Keratinocyte (primary cell): Measurements from ENCODE around the gene GALNT7. TPM values are rescaled to one million over a fixed set of nuclear protein-coding genes. Genes with fewer than 3 reads are reported as not detected.

ENCODE experiments used
- DNase-seq: peaks from one replicate; pipeline ENCODE4 v3.0.0-alpha.2; 2011; ENCODE audit warnings: low read depth, missing footprints, low spot score
- FAIRE-seq: peaks from 2 replicates; lab custom pipeline; 2011; peaks lifted over from hg19 to GRCh38; lab: Jason Lieb, UNC
- H2AFZ ChIP-seq: 2 replicates; pipeline ENCODE4 v1.6.0; 2012; ENCODE audit warnings: low read length, control low read depth, inconsistent platforms; ENCODE audit not compliant: control insufficient read depth
- H3K27ac ChIP-seq: 2 replicates; pipeline ENCODE4 v1.5.1; 2011; ENCODE audit warnings: low read length; ENCODE audit not compliant: control insufficient read depth, insufficient read depth
- H3K27me3 ChIP-seq: 3 replicates; pipeline ENCODE4 v1.6.0; 2011; ENCODE audit warnings: low read length; ENCODE audit not compliant: control insufficient read depth, insufficient read depth; ENCODE audit errors: extremely low read depth
- H3K36me3 ChIP-seq, 2 experiments: 2 replicates in 1 of 2; 3 replicates in 1 of 2; pipeline ENCODE4 v1.5.1; 2011; ENCODE audit warnings: low read length in 2 of 2, mild to moderate bottlenecking in 1 of 2; ENCODE audit not compliant: control insufficient read depth in 2 of 2, insufficient read depth in 2 of 2; ENCODE audit errors: extremely low read depth in 1 of 2
- H3K4me1 ChIP-seq: 3 replicates; pipeline ENCODE4 v1.5.1; 2011; ENCODE audit warnings: low read length; ENCODE audit not compliant: control insufficient read depth, insufficient read depth; ENCODE audit errors: extremely low read depth
- H3K4me2 ChIP-seq: 3 replicates; pipeline ENCODE4 v1.6.0; 2011; ENCODE audit warnings: low read depth, low read length; ENCODE audit not compliant: control insufficient read depth, insufficient read depth; ENCODE audit errors: extremely low read depth
- H3K4me3 ChIP-seq, 3 experiments: fragments of 200-600 bp in 1 of 3; sonication (generic) in 1 of 3; 2 replicates in 2 of 3; 3 replicates in 1 of 3; pipeline ENCODE4 v1.5.1; 2011 to 2016; ENCODE audit warnings: low read length in 3 of 3, mild to moderate bottlenecking in 3 of 3, control low read depth in 2 of 3, inconsistent platforms in 1 of 3, low read depth in 1 of 3, mixed read lengths in 1 of 3, mixed run types in 1 of 3, moderate library complexity in 1 of 3; ENCODE audit not compliant: control insufficient read depth in 2 of 3, insufficient read depth in 2 of 3; ENCODE audit errors: extremely low read depth in 1 of 3
- H3K79me2 ChIP-seq: 2 replicates; pipeline ENCODE4 v1.6.0; 2012; ENCODE audit warnings: low read length; ENCODE audit not compliant: control insufficient read depth, insufficient read depth
- H3K9ac ChIP-seq: 3 replicates; pipeline ENCODE4 v1.6.0; 2011; ENCODE audit warnings: low read length; ENCODE audit not compliant: control insufficient read depth, insufficient read depth; ENCODE audit errors: extremely low read depth
- H3K9me1 ChIP-seq: 3 replicates; pipeline ENCODE4 v1.6.0; 2011; ENCODE audit warnings: low read length; ENCODE audit not compliant: control insufficient read depth, insufficient read depth; ENCODE audit errors: extremely low read depth
- H3K9me3 ChIP-seq: 2 replicates; pipeline ENCODE4 v1.5.1; 2012; ENCODE audit warnings: low read depth, low read length; ENCODE audit not compliant: control insufficient read depth
- H4K20me1 ChIP-seq: 3 replicates; pipeline ENCODE4 v1.6.0; 2011; ENCODE audit warnings: low read length; ENCODE audit not compliant: control insufficient read depth, insufficient read depth; ENCODE audit errors: extremely low read depth
- CTCF ChIP-seq, 3 experiments: IDR thresholded peaks in 1 of 3; conservative IDR thresholded peaks in 1 of 3; optimal IDR thresholded peaks in 1 of 3; 2 replicates in 2 of 3; 3 replicates in 1 of 3; pipeline versions ENCODE3 to v1.5.1; 2011; ENCODE audit warnings: low read length in 3 of 3, mild to moderate bottlenecking in 3 of 3, moderate library complexity in 2 of 3, control low read depth in 1 of 3, inconsistent platforms in 1 of 3; ENCODE audit not compliant: insufficient read depth in 2 of 3; ENCODE audit errors: extremely low read depth in 1 of 3
- EZH2 ChIP-seq: IDR thresholded peaks from one replicate; pipeline ENCODE4 v1.6.1; 2012; ENCODE audit warnings: inconsistent platforms, mild to moderate bottlenecking, low read length, moderate library complexity
- dilution Hi-C: fragments of 300-500 bp; cut with MboI; formaldehyde crosslinking; loops from one replicate; pipeline ENCODE4 v1.7.0; 2020; ENCODE audit warnings: low sequenced_read_pairs; ENCODE audit not compliant: extremely low pct_ligation_motif_present
- polyA plus RNA-seq, 5 experiments: library from polyadenylated mRNA; depleted of rRNA in 3 of 5; stranded (reverse) in 3 of 5; stranded (forward) in 1 of 5; unstranded in 1 of 5; fragments of >200 nt; gene quantifications; 1 replicate in 1 of 5; 2 replicates in 3 of 5; 3 replicates in 1 of 5; pipeline versions ENCODE4 v1.2.1 to v1.2.3, GENCODE V29; 2011 to 2012; ENCODE audit warnings: missing spikeins in 2 of 5, low read depth in 1 of 5, low replicate concordance in 1 of 5

GALNT7 gene
- polyA plus RNA-seq, 1 donor (not counting 4 experiments of a cell fraction or from before 2014, with no cell fraction given) = 28.8 TPM

- Histone ChIP-seq H3K4me3 (no peak overlapping the region), H3K9ac (no peak overlapping the region), H3K9me3 (no peaks in the 10 kb centered on the region), H3K27ac (no peak overlapping the region), H3K79me2 (peaks cover 9% of the 10 kb centered on the region), H4K20me1 (no peaks in the 10 kb centered on the region), H3K9me1 (peaks cover 2% of the 10 kb centered on the region), H3K4me2 (no peak overlapping the region), H2AFZ (no peak overlapping the region), H3K36me3 (peaks cover 0 to 6% of the 10 kb centered on the region in 2 experiments), H3K27me3 (no peaks in the 10 kb centered on the region), H3K4me1 (peaks cover 11% of the 10 kb centered on the region)
- TF ChIP-seq CTCF (optimal IDR thresholded peaks at IDR 0.05 in 1 of 3, IDR thresholded peaks at IDR 0.05 in 1 of 3, conservative IDR thresholded peaks at IDR 0.05 in 1 of 3; ENCODE audit: extremely low read depth in 1 of 3, insufficient read depth in 2 of 3, low read length in 3 of 3) (no peak), EZH2 (no peak)
- no peak for FAIRE-seq
- dilution Hi-C loops = no loop called here
- no peak for DNase-seq
Measured at GRCh38 chr4:173165706-173166105, 2.9 kb upstream of the GALNT7 start.

- FAIRE-seq (no peak), DNase-seq (no peak)
- TF ChIP-seq CTCF (optimal IDR thresholded peaks at IDR 0.05 in 1 of 3, IDR thresholded peaks at IDR 0.05 in 1 of 3, conservative IDR thresholded peaks at IDR 0.05 in 1 of 3; ENCODE audit: extremely low read depth in 1 of 3, insufficient read depth in 2 of 3, low read length in 3 of 3) (no peak), EZH2 (no peak)
- peaks cover 0 to 6% of the 10 kb centered on the region in 2 experiments for H3K36me3 ChIP-seq
- no peaks in the 10 kb centered on the region for H3K9me3 ChIP-seq
- H3K79me2 ChIP-seq = peaks cover 14% of the 10 kb centered on the region
- H3K4me2 ChIP-seq = no peak overlapping the region
- H3K4me1 ChIP-seq = peaks cover 17% of the 10 kb centered on the region
- H3K27me3 ChIP-seq = no peaks in the 10 kb centered on the region
- H3K27ac ChIP-seq = no peak overlapping the region
- H3K4me3 ChIP-seq = no peak overlapping the region
- H2AFZ ChIP-seq = no peak overlapping the region
- H3K9me1 ChIP-seq = peaks cover 2% of the 10 kb centered on the region
- H4K20me1 ChIP-seq = no peaks in the 10 kb centered on the region
- dilution Hi-C loops = no loop called here
- H3K9ac ChIP-seq = no peak overlapping the region
Measured at GRCh38 chr4:173166491-173166890, 2.1 kb upstream of the GALNT7 start.
